ENCODE results near the gene DPH3. TPM values are rescaled to one million over a fixed set of nuclear protein-coding genes. Genes with fewer than 3 reads are reported as not detected.

Gene DPH3
- total and polyA plus RNA-seq, 2 of the 8 experiments (the other 6 are each of a cell fraction or from before 2014, with no cell fraction given) = 9.8 to 40.1 TPM

- no peaks in the 10 kb centered on the region for H3K79me2 ChIP-seq (ENCODE audit: control insufficient read depth in 1 of 2, insufficient read depth in 2 of 2, low read length in 2 of 2)
- no peak overlapping the region for H2BK15ac ChIP-seq (ENCODE audit: low read length)
- H3K79me1 ChIP-seq (ENCODE audit: low read depth, low read length) = no peaks in the 10 kb centered on the region
- 90% methylated on average over 4 of the region's 4 CpGs; no CpG with 5 or more reads in 1 of the 2 experiments for WGBS, 2 experiments (ENCODE audit: extremely low coverage in 1 of 2, insufficient coverage in 1 of 2, insufficient read length in 1 of 2, insufficient replicate concordance in 2 of 2, low coverage in 1 of 2, low lambda C conversion rate in 2 of 2, missing lambda C conversion rate in 1 of 2)
- no peak overlapping the region for H2BK5ac ChIP-seq (ENCODE audit: low read depth, low read length)
- H4K5ac ChIP-seq (ENCODE audit: insufficient read length, low read depth, low read length) = no peak overlapping the region
- H3K36me3 ChIP-seq (ENCODE audit: control insufficient read depth in 2 of 4, insufficient read depth in 4 of 4, low read length in 3 of 4) = no peaks in the 10 kb centered on the region
- H3K9me3 ChIP-seq (ENCODE audit: insufficient read depth in 2 of 2, low read depth in 1 of 2, low read length in 1 of 2) = no peaks in the 10 kb centered on the region
- H3K4ac ChIP-seq (replicated peaks; ENCODE audit: insufficient read length, low read depth, low read length) = no peak overlapping the region
- ChIA-PET CTCF (ENCODE audit: partially characterized antibody) (no interaction called here), POLR2A (ENCODE audit: partially characterized antibody) (no interaction called here)
- no peak overlapping the region for H3K27ac ChIP-seq (ENCODE audit: low read depth, low read length)
- H2AK5ac ChIP-seq (ENCODE audit: low read depth, low read length) = no peak overlapping the region
- H3K27me3 ChIP-seq (replicated peaks in 1 of 4; ENCODE audit: control insufficient read depth in 3 of 4, extremely low read depth in 1 of 4, insufficient read depth in 3 of 4, low read length in 3 of 4) = no peaks in the 10 kb centered on the region
- H3K4me3 ChIP-seq (ENCODE audit: extremely low read depth in 1 of 4, insufficient read depth in 2 of 4, low read depth in 3 of 4, low read length in 4 of 4) = no peak overlapping the region
- no peak overlapping the region for H2AFZ ChIP-seq (ENCODE audit: low read length)
- H3K56ac ChIP-seq (replicated peaks; ENCODE audit: insufficient read length, low read depth, low read length) = no peak overlapping the region
- no peak overlapping the region for H4K91ac ChIP-seq (replicated peaks; ENCODE audit: insufficient read length, low read length)
- no peak overlapping the region for H3K18ac ChIP-seq (ENCODE audit: extremely low read depth, low read length)
- H4K8ac ChIP-seq (ENCODE audit: extremely low read depth, insufficient read depth, low read length) = no peak overlapping the region
- H3K4me1 ChIP-seq (replicated peaks in 1 of 4; ENCODE audit: control insufficient read depth in 3 of 4, insufficient read depth in 4 of 4, low read length in 3 of 4) = no peaks in the 10 kb centered on the region
- H3K9ac ChIP-seq (replicated peaks in 1 of 4; ENCODE audit: extremely low read depth in 1 of 4, low read depth in 3 of 4, low read length in 3 of 4) = no peak overlapping the region
- H3K14ac ChIP-seq (ENCODE audit: insufficient read length) = no peak overlapping the region
- no peak overlapping the region for H2BK120ac ChIP-seq (replicated peaks; ENCODE audit: low read depth, low read length)
- FAIRE-seq (no peak), DNase-seq (ENCODE audit: low read depth in 1 of 2, low spot score in 2 of 2) (no peak)
- no peak overlapping the region for H3K23ac ChIP-seq (ENCODE audit: insufficient read length)
- no peak overlapping the region for H2BK12ac ChIP-seq (ENCODE audit: low read depth, low read length)
- H3K23me2 ChIP-seq (ENCODE audit: low read depth, low read length) = no peaks in the 10 kb centered on the region
- no peak overlapping the region for H3K4me2 ChIP-seq (ENCODE audit: insufficient read depth in 1 of 2, low read depth in 2 of 2, low read length in 2 of 2)
- TF ChIP-seq HDAC6 (IDR thresholded peaks at IDR 0.05; ENCODE audit: low read depth, low read length) (no peak), BACH1 (IDR thresholded peaks at IDR 0.05; ENCODE audit: low read length) (no peak)
- no peak overlapping the region for H2BK20ac ChIP-seq (ENCODE audit: low read length)
- H4K20me1 ChIP-seq (replicated peaks in 1 of 2; ENCODE audit: control insufficient read depth in 1 of 2, insufficient read depth in 2 of 2, low read length in 2 of 2) = no peaks in the 10 kb centered on the region
Measured at GRCh38 chr3:16239780-16240179, 25.0 kb downstream of the DPH3 start.
